OCI-LY7 (cell line): ENCODE results near the gene CKAP2L. TPM values are rescaled to one million over a fixed set of nuclear protein-coding genes. Genes with fewer than 3 reads are reported as not detected.
"Not testable (repeated sequence)": the region's sequence is repeated elsewhere in the genome, so short reads cannot be mapped to it uniquely, and the experiment has no call there.

Source experiments
- BruUV-seq: library from RNA; stranded (reverse); fragments of 400-500 nt; replicated peaks from 2 replicates; lab custom pipeline; 2021; lab: Mats Ljungman, UMichigan
- CTCF ChIA-PET: fragments of 300-600 bp; sonication (Branson Sonifier 250); formaldehyde crosslinking; loops from one replicate; lab custom pipeline; 2022; ENCODE audit warnings: antibody characterized with exemption; ENCODE audit not compliant: unreplicated experiment; lab: Charles Lee
- POLR2A ChIA-PET: fragments of 300-600 bp; sonication (Branson Sonifier 250); formaldehyde crosslinking; loops from one replicate; lab custom pipeline; 2022; ENCODE audit warnings: antibody characterized with exemption; lab: Charles Lee
- DNase-seq: peaks from one replicate; pipeline ENCODE4 v3.0.0-alpha.2; 2015; ENCODE audit warnings: low spot score
- H2AFZ ChIP-seq: fragments of 200-600 bp; sonication (generic), shearing (Covaris generic); 2 replicates; pipeline ENCODE4 v1.6.1; 2014; ENCODE audit warnings: mild to moderate bottlenecking, antibody characterized with exemption, low read length, moderate library complexity
- H3K27ac ChIP-seq: fragments of 200-600 bp; sonication (generic); 2 replicates; pipeline ENCODE4 v1.5.1; 2014; ENCODE audit warnings: mixed run types, low read depth, mild to moderate bottlenecking, moderate library complexity, low read length, inconsistent platforms; ENCODE audit not compliant: poor library complexity, severe bottlenecking
- H3K36me3 ChIP-seq: fragments of 200-600 bp; sonication (generic); 2 replicates; pipeline ENCODE4 v1.6.1; 2014; ENCODE audit warnings: mild to moderate bottlenecking, antibody characterized with exemption, low read length, moderate library complexity, mixed read lengths; ENCODE audit not compliant: insufficient read depth
- H3K4me1 ChIP-seq: fragments of 200-600 bp; sonication (generic); 2 replicates; pipeline ENCODE4 v1.5.1; 2014; ENCODE audit warnings: mild to moderate bottlenecking, low read length; ENCODE audit not compliant: insufficient read depth, poor library complexity, severe bottlenecking
- H3K4me2 ChIP-seq: fragments of 200-600 bp; sonication (generic); 2 replicates; pipeline ENCODE4 v1.6.1; 2014; ENCODE audit warnings: mild to moderate bottlenecking, low read length
- H3K4me3 ChIP-seq: fragments of 200-600 bp; sonication (generic); 2 replicates; pipeline ENCODE4 v1.5.1; 2014; ENCODE audit warnings: mild to moderate bottlenecking, low read depth, low read length; ENCODE audit not compliant: poor library complexity, severe bottlenecking
- H3K79me2 ChIP-seq: fragments of 200-600 bp; sonication (generic); 2 replicates; pipeline ENCODE4 v1.6.1; 2016; ENCODE audit warnings: low read depth, mild to moderate bottlenecking, low read length, moderate library complexity, mixed read lengths; ENCODE audit not compliant: insufficient read depth
- H3K9me2 ChIP-seq: fragments of 200-600 bp; sonication (generic); 2 replicates; pipeline ENCODE4 v1.6.1; 2016; ENCODE audit warnings: mild to moderate bottlenecking, low read length, mixed read lengths; ENCODE audit not compliant: insufficient read depth
- H3K9me3 ChIP-seq: fragments of 200-600 bp; sonication (generic); 2 replicates; pipeline ENCODE4 v1.6.1; 2014; ENCODE audit warnings: mild to moderate bottlenecking, mixed run types, low read length, mixed read lengths
- H4K20me1 ChIP-seq: fragments of 200-600 bp; sonication (generic); 2 replicates; pipeline ENCODE4 v1.6.1; 2014; ENCODE audit warnings: mild to moderate bottlenecking, antibody characterized with exemption, low read length, moderate library complexity, mixed read lengths; ENCODE audit not compliant: insufficient read depth
- EZH2phosphoT487 ChIP-seq: fragments of 200-600 bp; sonication (generic); IDR thresholded peaks from 2 replicates; pipeline ENCODE4 v1.6.1; 2018; ENCODE audit warnings: low read depth, borderline replicate concordance, mild to moderate bottlenecking, mixed run types, antibody characterized with exemption, low read length, moderate library complexity, mixed read lengths
- intact Hi-C: fragments of 100-400 bp; cut with micrococcal nuclease; formaldehyde crosslinking; loops from one replicate; pipeline ENCODE4 v1.10.0; 2022; ENCODE audit not compliant: unreplicated experiment
- total RNA-seq, 2 experiments: library from RNA; depleted of rRNA in 1 of 2; stranded (reverse); fragments of >200 nt in 1 of 2; shearing (Covaris generic) in 1 of 2; gene quantifications; 2 replicates each; pipeline ENCODE4 v1.2.3, GENCODE V29; 2014 to 2022
- TF ChIP-seq, protein P1 (sequence below): fragments of 200-600 bp; sonication (generic); conservative IDR thresholded peaks from 2 replicates; pipeline ENCODE4 v1.5.1; 2014; ENCODE audit warnings: mild to moderate bottlenecking, antibody characterized with exemption, low read length, moderate library complexity, mixed read lengths

Gene CKAP2L
- total RNA-seq, 2 experiments from 2014 or later: 31.8 to 61.8 TPM

- TF ChIP-seq, protein P1, sequence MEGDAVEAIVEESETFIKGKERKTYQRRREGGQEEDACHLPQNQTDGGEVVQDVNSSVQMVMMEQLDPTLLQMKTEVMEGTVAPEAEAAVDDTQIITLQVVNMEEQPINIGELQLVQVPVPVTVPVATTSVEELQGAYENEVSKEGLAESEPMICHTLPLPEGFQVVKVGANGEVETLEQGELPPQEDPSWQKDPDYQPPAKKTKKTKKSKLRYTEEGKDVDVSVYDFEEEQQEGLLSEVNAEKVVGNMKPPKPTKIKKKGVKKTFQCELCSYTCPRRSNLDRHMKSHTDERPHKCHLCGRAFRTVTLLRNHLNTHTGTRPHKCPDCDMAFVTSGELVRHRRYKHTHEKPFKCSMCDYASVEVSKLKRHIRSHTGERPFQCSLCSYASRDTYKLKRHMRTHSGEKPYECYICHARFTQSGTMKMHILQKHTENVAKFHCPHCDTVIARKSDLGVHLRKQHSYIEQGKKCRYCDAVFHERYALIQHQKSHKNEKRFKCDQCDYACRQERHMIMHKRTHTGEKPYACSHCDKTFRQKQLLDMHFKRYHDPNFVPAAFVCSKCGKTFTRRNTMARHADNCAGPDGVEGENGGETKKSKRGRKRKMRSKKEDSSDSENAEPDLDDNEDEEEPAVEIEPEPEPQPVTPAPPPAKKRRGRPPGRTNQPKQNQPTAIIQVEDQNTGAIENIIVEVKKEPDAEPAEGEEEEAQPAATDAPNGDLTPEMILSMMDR: no peak
- no peak for TF ChIP-seq EZH2phosphoT487
- BruUV-seq: no TSS peak
- peaks cover 14% of the 10 kb centered on the region for H3K4me1 ChIP-seq
- H3K36me3 ChIP-seq: no peaks in the 10 kb centered on the region
- no peaks in the 10 kb centered on the region for H3K9me2 ChIP-seq
- H4K20me1 ChIP-seq: no peaks in the 10 kb centered on the region
- no peaks in the 10 kb centered on the region for H3K79me2 ChIP-seq
- CTCF ChIA-PET: no interaction called here
- POLR2A ChIA-PET: interaction anchor here (0.6 to 0.7 kb wide), 2 partner anchors 12 to 19 kb away, joined by 3 to 4 read pairs; no protein-coding TSS in a partner anchor
- no peak overlapping the region for H3K4me2 ChIP-seq
- no peak overlapping the region for H3K4me3 ChIP-seq
- H3K27ac ChIP-seq: no peak overlapping the region
- intact Hi-C loops: no loop called here
- H3K9me3 ChIP-seq: no peaks in the 10 kb centered on the region
- no peak for DNase-seq
- H2AFZ ChIP-seq: no peak overlapping the region
These were observed 55.4 kb downstream of the CKAP2L start for GRCh38 chr2:112708968-112709367.

DNA sequence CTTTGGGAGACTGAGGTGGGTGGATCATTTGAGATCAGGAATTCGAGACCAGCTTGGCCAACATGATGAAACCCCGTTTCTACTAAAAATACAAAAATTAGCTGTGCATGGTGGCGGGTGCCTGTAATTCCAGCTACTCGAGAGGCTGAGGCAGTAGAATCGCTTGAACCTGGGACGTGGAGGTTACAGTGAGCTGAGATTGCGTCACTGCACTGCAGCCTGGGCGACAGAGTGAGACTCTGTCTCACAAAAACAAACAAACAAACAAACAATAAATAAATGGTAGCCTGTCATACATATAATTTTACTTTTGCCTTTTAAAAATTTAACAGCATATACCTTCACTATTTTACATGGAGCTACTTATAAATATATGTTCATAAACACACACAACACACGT, 57.5 kb downstream of the CKAP2L start:
- H3K4me2 ChIP-seq, H3K27ac ChIP-seq, H3K79me2 ChIP-seq, DNase-seq, CTCF ChIA-PET, H3K4me3 ChIP-seq, H2AFZ ChIP-seq, H3K9me2 ChIP-seq, intact Hi-C loops, H4K20me1 ChIP-seq, H3K9me3 ChIP-seq, H3K36me3 ChIP-seq, BruUV-seq: not testable (repeated sequence)
- H3K4me1 ChIP-seq: peaks cover 14% of the 10 kb centered on the region
- POLR2A ChIA-PET: interaction anchor here (0.6 to 1.7 kb wide), 2 partner anchors 21 to 62 kb away, joined by 3 to 7 read pairs; no protein-coding TSS in a partner anchor

DNA sequence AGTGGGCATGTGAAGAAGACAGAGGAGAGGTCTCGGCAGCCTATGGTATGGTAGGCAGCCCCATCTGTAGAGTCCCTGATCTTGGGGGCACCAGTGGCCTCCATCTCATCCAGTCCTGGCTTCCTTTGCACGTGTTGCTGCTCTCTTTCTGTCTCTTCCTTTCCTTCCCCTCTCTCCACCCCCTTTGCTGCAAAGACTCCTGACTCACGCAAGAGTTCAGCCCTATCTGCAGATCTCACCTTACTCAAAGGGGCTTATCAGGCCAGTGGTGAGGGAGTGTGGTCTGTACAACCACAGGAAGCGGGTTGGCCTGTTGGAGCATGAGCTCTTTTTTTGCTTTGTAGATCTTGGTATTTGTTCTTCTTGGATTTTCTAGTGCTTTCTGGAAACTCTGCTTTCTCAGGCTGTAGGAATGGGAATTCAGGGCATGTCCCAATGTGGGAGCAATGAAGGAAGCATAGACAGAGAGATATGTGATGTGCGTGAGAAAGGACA, 58.2 kb downstream of the CKAP2L start:
- CTCF ChIA-PET: no interaction called here
- H4K20me1 ChIP-seq: no peaks in the 10 kb centered on the region
- no peaks in the 10 kb centered on the region for H3K36me3 ChIP-seq
- no peak overlapping the region for H3K4me3 ChIP-seq
- intact Hi-C loops: no loop called here
- no TSS peak for BruUV-seq
- no peaks in the 10 kb centered on the region for H3K79me2 ChIP-seq
- no peaks in the 10 kb centered on the region for H3K9me2 ChIP-seq
- no peaks in the 10 kb centered on the region for H3K9me3 ChIP-seq
- H3K27ac ChIP-seq: no peak overlapping the region
- no peak for DNase-seq
- H3K4me1 ChIP-seq: peaks cover 14% of the 10 kb centered on the region
- no peak for TF ChIP-seq EZH2phosphoT487
- TF ChIP-seq, protein P1: no peak
- POLR2A ChIA-PET: interaction anchor here (0.6 to 1.7 kb wide), 3 partner anchors 20 to 61 kb away, joined by 3 to 7 read pairs (median 3); no protein-coding TSS in a partner anchor
- no peak overlapping the region for H3K4me2 ChIP-seq
- no peak overlapping the region for H2AFZ ChIP-seq
